Activated CD8-positive, alpha-beta memory T cell treated with anti-CD3 and anti-CD28 coated beads, Interleukin-2, amount 50 U/mL, for 24 hours (primary cell): ENCODE measurements around the gene SLC27A4.
"Not testable (repeated sequence)": the region's sequence is repeated elsewhere in the genome, so short reads cannot be mapped to it uniquely, and the experiment has no call there.

Source experiments
- DNase-seq: peaks from one replicate; pipeline ENCODE4 v3.0.0-alpha.2; 2020; ENCODE audit errors: extremely low read depth

Gene SLC27A4

DNA sequence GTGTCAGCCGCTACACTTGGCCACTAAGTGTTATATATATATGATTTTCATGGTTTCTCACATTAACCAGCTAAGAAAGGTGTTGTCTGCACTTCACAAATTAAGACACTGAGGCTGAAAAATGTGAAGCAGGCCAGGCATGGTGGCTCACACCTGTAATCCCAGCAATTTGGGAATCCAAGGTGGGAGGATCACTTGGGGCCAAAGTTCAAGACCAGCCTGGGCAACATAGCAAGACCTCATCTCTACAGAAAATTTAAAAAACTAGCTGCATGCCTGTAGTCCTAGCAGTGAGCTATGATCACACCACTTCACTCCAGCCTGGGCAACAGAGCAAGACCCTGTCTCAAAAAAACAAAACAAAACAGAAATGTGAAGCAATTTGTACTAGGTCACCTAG, 15.9 kb upstream of the SLC27A4 start:
- DNase-seq, result no peak

DNA sequence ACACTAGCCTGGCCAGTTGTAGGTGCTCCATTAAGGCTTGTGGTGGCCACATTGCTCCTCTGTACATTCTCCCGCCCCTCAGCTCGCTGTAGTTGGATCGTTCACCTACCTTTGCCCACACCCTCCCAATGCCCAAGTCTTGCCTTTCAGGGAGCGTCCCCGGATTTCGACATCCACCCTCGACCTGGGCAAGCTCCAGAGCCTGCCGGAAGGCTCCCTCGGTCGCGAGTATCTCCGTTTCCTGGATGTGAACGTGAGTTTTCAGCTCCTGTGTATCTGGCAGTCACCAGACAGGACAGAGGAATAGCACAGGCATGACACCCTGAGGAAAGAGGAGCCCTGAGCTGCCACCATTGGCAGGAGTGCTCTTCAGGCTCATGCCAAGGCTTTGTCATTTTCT, 14.7 kb upstream of the SLC27A4 start:
- DNase-seq, result no peak

DNA sequence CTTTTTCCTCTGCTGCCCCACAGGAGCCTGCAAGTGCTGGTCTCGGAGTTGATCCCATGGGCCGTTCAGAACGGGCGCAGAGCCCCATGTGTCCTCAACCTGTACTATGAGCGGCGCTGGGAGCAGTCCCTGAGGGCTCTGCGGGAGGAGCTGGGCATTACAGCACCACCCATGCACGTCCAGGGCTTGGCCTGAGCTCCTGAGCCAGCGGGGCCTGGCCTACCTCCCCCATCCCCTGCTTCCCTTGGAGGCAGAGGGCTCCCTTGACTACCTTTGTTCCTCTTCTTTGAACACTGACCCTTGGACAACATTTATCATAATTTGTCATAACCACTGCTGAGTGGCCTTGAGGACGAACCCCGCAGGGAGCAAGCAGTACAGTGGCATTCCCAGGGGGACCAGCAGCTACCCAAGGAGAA, 6.9 kb upstream of the SLC27A4 start:
- DNase-seq, result no peak

DNA sequence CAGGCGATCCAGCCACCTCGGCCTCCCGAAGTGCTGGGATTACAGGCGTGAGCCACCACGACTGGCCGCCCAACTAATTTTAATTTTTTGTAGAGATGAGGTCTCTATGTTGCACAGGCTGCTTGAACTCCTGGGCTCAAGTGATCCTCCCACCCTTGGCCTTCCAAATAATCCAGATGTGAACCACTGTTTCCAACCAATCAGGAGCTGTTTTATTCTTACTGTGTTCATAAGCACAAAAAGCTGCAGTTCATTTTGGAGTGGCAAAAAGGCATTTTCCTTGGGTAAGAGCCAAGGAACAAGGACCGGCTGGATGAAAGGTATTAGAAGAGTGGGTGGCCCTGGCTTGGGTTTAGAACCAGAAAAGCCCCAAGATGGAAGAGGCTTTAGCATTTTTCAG, 5.2 kb upstream of the SLC27A4 start:
- DNase-seq, result no peak

- DNase-seq, result no peak
Measured at GRCh38 chr9:128335914-128336313, 4.4 kb upstream of the SLC27A4 start.

- no peak for DNase-seq
Measured at GRCh38 chr9:128337936-128338335, 2.4 kb upstream of the SLC27A4 start.

DNA sequence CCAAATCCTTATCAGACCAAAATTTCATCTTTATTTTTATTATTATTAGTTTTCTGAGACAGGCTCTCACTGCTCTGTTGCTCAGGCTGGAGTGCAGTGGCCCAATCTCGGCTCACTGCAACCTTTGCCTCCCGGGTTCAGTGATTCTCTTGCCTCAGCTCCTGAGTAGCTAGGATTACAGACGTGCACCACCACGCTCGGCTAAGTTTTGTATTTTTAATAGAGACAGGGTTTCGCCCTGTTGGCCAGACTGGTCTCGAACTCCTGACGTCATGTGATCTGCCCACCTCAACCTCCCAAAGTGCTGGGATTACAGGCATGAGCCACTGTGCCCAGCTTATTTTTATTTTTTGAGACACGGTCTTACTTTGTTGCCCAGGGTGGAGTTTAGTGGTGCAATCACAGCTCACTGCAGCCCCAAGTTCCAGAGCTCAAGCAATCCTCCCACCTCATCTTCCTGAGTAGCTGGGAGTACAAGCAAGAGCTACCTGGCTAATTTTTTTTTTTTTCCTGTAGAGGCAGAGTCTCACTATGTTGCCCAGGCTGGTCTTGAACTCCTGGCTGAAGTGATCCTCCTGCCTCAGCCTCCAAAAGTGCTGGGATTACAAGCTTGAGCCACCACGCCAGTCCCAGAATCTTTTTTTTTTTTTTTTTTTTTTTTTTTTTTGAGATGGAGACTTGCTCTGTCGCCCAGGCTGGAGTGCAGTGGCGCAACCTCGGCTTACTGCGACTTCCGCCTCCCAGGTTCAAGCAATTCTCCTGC, 1.3 kb upstream of the SLC27A4 start:
- not testable (repeated sequence) for DNase-seq

- DNase-seq, result no peak
Measured at GRCh38 chr9:128340691-128341434, 536 bp downstream of the SLC27A4 start.

GRCh38 chr9:128341435-128341849, 1.1 kb downstream of the SLC27A4 start:
- peak; percentile 30 for DNase-seq

- no peak for DNase-seq
Measured at GRCh38 chr9:128342971-128343680, 2.8 kb downstream of the SLC27A4 start.

DNA sequence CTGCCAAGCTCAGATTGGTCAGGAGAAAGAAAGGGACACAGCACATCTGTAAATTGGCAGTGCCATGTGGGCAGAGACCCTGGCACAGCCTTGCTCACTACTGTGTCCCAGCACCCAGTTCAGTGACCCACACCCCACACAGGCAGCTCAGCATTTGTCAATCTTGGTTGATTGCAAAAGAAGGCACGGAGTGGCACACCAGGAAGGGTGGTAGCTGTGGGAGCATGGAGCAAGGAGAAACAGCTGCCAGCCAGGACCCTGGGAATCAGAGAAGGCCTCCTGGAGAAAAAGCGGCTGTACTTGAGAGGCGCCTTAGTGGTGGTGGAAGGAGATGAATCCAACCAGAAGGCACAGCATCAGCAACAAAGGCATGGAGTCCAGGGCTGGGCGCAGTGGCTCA, 3.5 kb downstream of the SLC27A4 start:
- no peak for DNase-seq

DNA sequence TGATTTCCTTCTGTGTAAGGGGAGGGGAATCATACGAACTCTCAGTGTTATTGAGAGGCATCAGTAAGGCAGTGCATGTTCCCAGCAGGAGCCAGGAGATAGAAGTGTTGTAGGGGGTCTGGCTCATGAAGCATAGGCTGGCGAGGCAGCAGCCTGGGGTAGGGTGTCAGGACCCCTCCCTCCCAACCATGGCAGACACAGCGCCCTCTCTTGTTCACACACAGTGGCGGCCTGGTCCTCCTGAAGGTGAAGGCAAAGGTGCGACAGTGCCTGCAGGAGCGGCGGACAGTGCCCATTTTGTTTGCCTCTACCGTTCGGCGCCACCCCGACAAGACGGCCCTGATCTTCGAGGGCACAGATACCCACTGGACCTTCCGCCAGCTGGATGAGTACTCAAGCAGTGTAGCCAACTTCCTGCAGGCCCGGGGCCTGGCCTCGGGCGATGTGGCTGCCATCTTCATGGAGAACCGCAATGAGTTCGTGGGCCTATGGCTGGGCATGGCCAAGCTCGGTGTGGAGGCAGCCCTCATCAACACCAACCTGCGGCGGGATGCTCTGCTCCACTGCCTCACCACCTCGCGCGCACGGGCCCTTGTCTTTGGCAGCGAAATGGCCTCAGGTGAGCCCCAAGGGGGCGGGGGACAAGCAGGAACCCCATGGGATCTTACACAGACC, 4.7 kb downstream of the SLC27A4 start:
- DNase-seq, result no peak

- DNase-seq, result no peak
Measured at GRCh38 chr9:128349125-128349524, 8.8 kb downstream of the SLC27A4 start.

- no peak for DNase-seq
Measured at GRCh38 chr9:128349772-128350171, 9.4 kb downstream of the SLC27A4 start.

DNA sequence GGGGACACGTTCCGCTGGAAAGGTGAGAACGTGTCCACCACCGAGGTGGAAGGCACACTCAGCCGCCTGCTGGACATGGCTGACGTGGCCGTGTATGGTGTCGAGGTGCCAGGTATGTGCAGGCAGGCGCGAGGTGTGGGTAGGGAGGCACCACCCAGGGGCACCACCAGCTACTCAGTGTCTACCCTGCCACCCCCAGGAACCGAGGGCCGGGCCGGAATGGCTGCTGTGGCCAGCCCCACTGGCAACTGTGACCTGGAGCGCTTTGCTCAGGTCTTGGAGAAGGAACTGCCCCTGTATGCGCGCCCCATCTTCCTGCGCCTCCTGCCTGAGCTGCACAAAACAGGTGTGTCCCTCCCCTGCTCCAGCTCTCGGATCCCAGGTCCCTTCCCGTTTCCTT, 15.1 kb downstream of the SLC27A4 start:
- DNase-seq, result no peak

- no peak for DNase-seq
Measured at GRCh38 chr9:128358090-128358489, 17.8 kb downstream of the SLC27A4 start.

DNA sequence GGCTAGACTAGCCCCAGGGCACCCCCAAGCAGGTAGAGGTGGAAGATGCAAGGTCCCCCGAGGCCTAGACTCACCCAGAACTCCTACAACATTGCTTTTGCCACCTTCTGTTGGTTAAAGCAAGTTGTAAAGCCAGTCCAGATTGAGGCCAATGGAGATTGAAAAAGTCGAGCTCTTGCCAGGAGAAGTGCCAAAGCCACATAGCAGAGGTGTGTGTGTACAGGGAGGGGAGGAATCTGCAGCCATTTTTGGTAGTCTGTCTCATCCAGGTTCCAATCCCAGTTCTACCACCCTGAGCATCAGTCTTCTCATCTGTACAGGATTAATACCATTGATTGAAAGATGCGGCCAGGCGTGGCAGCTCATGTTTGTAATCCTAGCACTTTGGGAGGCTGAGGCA, 18.5 kb downstream of the SLC27A4 start:
- DNase-seq, result no peak

- DNase-seq, result no peak
Measured at GRCh38 chr9:128360826-128361225, 20.5 kb downstream of the SLC27A4 start.

DNA sequence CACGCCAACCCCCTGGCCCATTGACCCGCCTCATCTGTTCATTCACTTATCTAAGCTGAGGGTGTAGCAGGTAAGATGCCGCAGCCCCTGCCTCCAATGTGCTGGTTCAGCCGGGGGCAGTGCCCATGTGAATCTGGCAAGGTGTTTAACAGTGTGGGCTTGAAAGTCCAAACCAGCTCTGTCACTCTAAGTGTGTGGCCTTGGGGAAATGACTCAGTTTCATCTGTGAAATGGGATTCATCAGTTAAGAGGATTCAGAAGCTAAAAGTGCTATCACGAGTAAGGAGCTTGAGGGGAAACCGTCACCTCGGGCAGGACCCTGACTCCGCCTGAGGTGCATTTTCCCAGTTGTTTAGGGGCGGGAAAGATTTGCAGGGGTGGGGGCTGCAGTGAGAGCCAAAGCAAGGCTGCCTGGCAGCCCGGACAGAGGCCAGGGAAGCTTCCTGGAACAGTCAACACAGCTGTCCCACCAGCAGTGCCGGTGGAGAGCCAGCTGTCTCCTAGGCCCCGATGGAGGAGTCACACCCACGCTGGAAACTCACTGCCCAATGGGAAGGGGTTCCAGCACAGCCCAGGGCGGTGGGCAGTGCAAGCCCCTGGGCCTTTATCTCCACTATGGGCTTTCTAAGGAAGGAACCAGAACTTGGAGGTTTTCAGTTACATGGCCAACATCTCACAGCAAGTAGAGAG, 21.1 kb downstream of the SLC27A4 start:
- no peak for DNase-seq

DNA sequence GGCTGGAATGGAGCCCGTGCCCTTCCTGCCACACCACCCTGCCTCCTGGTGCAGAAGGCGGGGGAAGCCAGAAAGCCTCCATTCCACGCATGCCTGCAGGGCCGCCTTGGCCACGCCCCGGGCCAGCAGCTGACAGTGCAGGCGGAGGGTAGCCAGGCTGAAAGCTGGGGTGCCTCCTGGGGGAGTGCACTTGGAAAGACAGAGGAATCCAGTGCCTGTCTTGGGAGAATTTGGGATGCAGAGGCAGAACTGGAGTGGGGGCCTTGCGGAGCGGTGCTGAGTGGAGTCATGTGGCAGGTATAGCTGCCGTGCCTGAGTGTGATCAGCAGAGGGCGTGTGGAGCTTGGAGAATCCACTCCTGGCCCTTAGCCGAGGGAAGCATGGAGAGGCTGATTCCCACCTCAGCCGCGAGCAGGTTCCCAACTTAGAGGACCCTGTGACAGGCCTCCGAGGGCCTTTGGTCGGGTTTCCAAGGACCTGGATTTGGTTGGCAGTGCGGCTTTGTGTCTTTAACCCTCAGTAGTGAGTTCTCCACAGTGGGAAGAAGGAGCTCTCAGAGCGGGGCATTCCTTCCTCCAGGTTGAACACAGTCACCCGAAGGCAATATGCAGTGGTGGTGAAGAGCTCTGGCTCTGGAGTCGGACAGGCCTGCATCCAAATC, 21.8 kb downstream of the SLC27A4 start:
- DNase-seq, result peak; percentile 24

GRCh38 chr9:128362774-128363173, 22.4 kb downstream of the SLC27A4 start:
- no peak for DNase-seq
